H1 (cell line): ENCODE results near the gene SVIL. TPM values are rescaled to one million over a fixed set of nuclear protein-coding genes. Genes with fewer than 3 reads are reported as not detected.

ENCODE experiments used
- CTCF ChIA-PET: fragments of 300-600 bp; sonication (Branson Sonifier 250); formaldehyde crosslinking; loops from one replicate; lab custom pipeline; 2021; ENCODE audit not compliant: partially characterized antibody; lab: Charles Lee
- POLR2A ChIA-PET: fragments of 300-600 bp; sonication (Branson Sonifier 250); formaldehyde crosslinking; loops from one replicate; lab custom pipeline; 2021; ENCODE audit warnings: inconsistent platforms; ENCODE audit not compliant: partially characterized antibody; lab: Charles Lee
- DNase-seq, 2 experiments: peaks; one replicate each; pipeline versions ENCODE4 v3.0.0 to v3.0.0-alpha.2; 2010 to 2022; ENCODE audit warnings: low spot score in 2 of 2, low read depth in 1 of 2, mixed read lengths in 1 of 2
- FAIRE-seq: peaks from 2 replicates; lab custom pipeline; 2011; peaks lifted over from hg19 to GRCh38; lab: Jason Lieb, UNC
- H2AFZ ChIP-seq: 2 replicates; pipeline ENCODE4 v1.8.1; 2012; ENCODE audit warnings: low read length, inconsistent platforms
- H2AK5ac ChIP-seq: 2 replicates; pipeline ENCODE4 v1.6.1; 2013; ENCODE audit warnings: low read depth, low read length
- H2BK120ac ChIP-seq: replicated peaks from 2 replicates; pipeline ENCODE3; 2013; ENCODE audit warnings: low read depth, low read length, inconsistent platforms
- H2BK12ac ChIP-seq: 2 replicates; pipeline ENCODE4 v1.6.1; 2013; ENCODE audit warnings: low read depth, low read length
- H2BK15ac ChIP-seq: 2 replicates; pipeline ENCODE4 v1.6.1; 2013; ENCODE audit warnings: low read length
- H2BK20ac ChIP-seq: 2 replicates; pipeline ENCODE4 v1.6.1; 2013; ENCODE audit warnings: low read length
- H2BK5ac ChIP-seq: 2 replicates; pipeline ENCODE4 v1.6.1; 2013; ENCODE audit warnings: low read depth, low read length
- H3K14ac ChIP-seq: 2 replicates; pipeline ENCODE4 v1.6.1; 2013; ENCODE audit warnings: inconsistent platforms; ENCODE audit not compliant: insufficient read length
- H3K18ac ChIP-seq: 2 replicates; pipeline ENCODE4 v1.6.1; 2013; ENCODE audit warnings: low read length; ENCODE audit errors: extremely low read depth
- H3K23ac ChIP-seq: 2 replicates; pipeline ENCODE4 v1.6.1; 2013; ENCODE audit warnings: inconsistent platforms; ENCODE audit not compliant: insufficient read length
- H3K23me2 ChIP-seq: 2 replicates; pipeline ENCODE4 v1.6.1; 2013; ENCODE audit warnings: low read depth, low read length
- H3K27ac ChIP-seq: 2 replicates; pipeline ENCODE4 v1.6.1; 2011; ENCODE audit warnings: low read depth, low read length, inconsistent platforms
- H3K27me3 ChIP-seq, 4 experiments: replicated peaks in 1 of 4; 1 replicate in 1 of 4; 2 replicates in 3 of 4; pipeline versions ENCODE4 v1.6.1 to v1.8.1; 2011 to 2013; ENCODE audit warnings: low read length in 3 of 4, mild to moderate bottlenecking in 3 of 4, inconsistent platforms in 2 of 4, mixed read lengths in 2 of 4, moderate library complexity in 1 of 4; ENCODE audit not compliant: control insufficient read depth in 3 of 4, insufficient read depth in 3 of 4; ENCODE audit errors: extremely low read depth in 1 of 4
- H3K36me3 ChIP-seq, 4 experiments: 2 replicates each; pipeline versions ENCODE4 v1.6.1 to v1.8.1; 2011 to 2013; ENCODE audit warnings: mild to moderate bottlenecking in 4 of 4, low read length in 3 of 4, moderate library complexity in 2 of 4, control low read depth in 1 of 4, inconsistent platforms in 1 of 4; ENCODE audit not compliant: insufficient read depth in 4 of 4, control insufficient read depth in 2 of 4
- H3K4ac ChIP-seq: replicated peaks from 2 replicates; pipeline ENCODE3; 2013; ENCODE audit warnings: low read length, low read depth, mixed read lengths, inconsistent platforms; ENCODE audit not compliant: insufficient read length
- H3K4me1 ChIP-seq, 4 experiments: replicated peaks in 1 of 4; 1 replicate in 1 of 4; 2 replicates in 3 of 4; pipeline versions ENCODE4 v1.6.1 to v1.8.1; 2011 to 2013; ENCODE audit warnings: low read length in 3 of 4, inconsistent platforms in 2 of 4, mixed read lengths in 1 of 4; ENCODE audit not compliant: insufficient read depth in 4 of 4, control insufficient read depth in 3 of 4
- H3K4me2 ChIP-seq, 2 experiments: 2 replicates each; pipeline versions ENCODE4 v1.6.1 to v1.8.1; 2011 to 2013; ENCODE audit warnings: low read depth in 2 of 2, low read length in 2 of 2, control low read depth in 1 of 2, inconsistent platforms in 1 of 2, mild to moderate bottlenecking in 1 of 2; ENCODE audit not compliant: insufficient read depth in 1 of 2
- H3K4me3 ChIP-seq, 4 experiments: fragments of 200-600, 300-600 bp in 1 of 4; sonication (generic), shearing (Covaris generic), sonication (Bioruptor Twin) in 1 of 4; 2 replicates each; pipeline versions ENCODE4 v1.5.1 to v1.8.1; 2011 to 2016; ENCODE audit warnings: low read length in 4 of 4, low read depth in 3 of 4, control low read depth in 2 of 4, inconsistent platforms in 2 of 4, mild to moderate bottlenecking in 2 of 4, mixed read lengths in 1 of 4, moderate library complexity in 1 of 4; ENCODE audit not compliant: insufficient read depth in 2 of 4; ENCODE audit errors: extremely low read depth in 1 of 4
- H3K56ac ChIP-seq: replicated peaks from 2 replicates; pipeline ENCODE3; 2013; ENCODE audit warnings: low read depth, mild to moderate bottlenecking, mixed read lengths, low read length, inconsistent platforms; ENCODE audit not compliant: insufficient read length
- H3K79me1 ChIP-seq: 2 replicates; pipeline ENCODE4 v1.6.1; 2013; ENCODE audit warnings: low read depth, low read length, control low read depth
- H3K79me2 ChIP-seq, 2 experiments: 2 replicates each; pipeline versions ENCODE4 v1.6.1 to v1.8.1; 2012 to 2013; ENCODE audit warnings: low read length in 2 of 2, mild to moderate bottlenecking in 2 of 2, inconsistent platforms in 1 of 2; ENCODE audit not compliant: insufficient read depth in 2 of 2, control insufficient read depth in 1 of 2
- H3K9ac ChIP-seq, 4 experiments: replicated peaks in 1 of 4; 1 replicate in 1 of 4; 2 replicates in 3 of 4; pipeline versions ENCODE4 v1.6.1 to v1.8.1; 2011 to 2013; ENCODE audit warnings: low read depth in 3 of 4, low read length in 3 of 4, control low read depth in 2 of 4, mild to moderate bottlenecking in 2 of 4, moderate library complexity in 2 of 4, inconsistent platforms in 1 of 4; ENCODE audit errors: extremely low read depth in 1 of 4
- H3K9me3 ChIP-seq, 2 experiments: 2 replicates each; pipeline versions ENCODE4 v1.6.1 to v1.8.1; 2012 to 2013; ENCODE audit warnings: mild to moderate bottlenecking in 2 of 2, moderate library complexity in 2 of 2, control low read depth in 1 of 2, inconsistent platforms in 1 of 2, low read depth in 1 of 2, low read length in 1 of 2, mixed read lengths in 1 of 2; ENCODE audit not compliant: insufficient read depth in 2 of 2
- H4K20me1 ChIP-seq, 2 experiments: replicated peaks in 1 of 2; 2 replicates each; pipeline versions ENCODE3 to v1.8.1; 2011 to 2013; ENCODE audit warnings: inconsistent platforms in 2 of 2, low read length in 2 of 2, mild to moderate bottlenecking in 1 of 2; ENCODE audit not compliant: insufficient read depth in 2 of 2, control insufficient read depth in 1 of 2
- H4K5ac ChIP-seq: 2 replicates; pipeline ENCODE4 v1.6.1; 2013; ENCODE audit warnings: low read length, low read depth, mixed read lengths, inconsistent platforms; ENCODE audit not compliant: insufficient read length
- H4K8ac ChIP-seq: 2 replicates; pipeline ENCODE4 v1.8.0; 2013; ENCODE audit warnings: mild to moderate bottlenecking, moderate library complexity, low read length, inconsistent platforms; ENCODE audit not compliant: insufficient read depth; ENCODE audit errors: extremely low read depth
- H4K91ac ChIP-seq: replicated peaks from 2 replicates; pipeline ENCODE3; 2013; ENCODE audit warnings: low read length, mixed read lengths, inconsistent platforms; ENCODE audit not compliant: insufficient read length
- WGBS, 2 experiments: shearing (Covaris generic) in 1 of 2; methylation state at CpG; one replicate each; pipeline versions ENCODE4 v1.1.6 to v1.1.7; 2013 to 2015; ENCODE audit warnings: low lambda C conversion rate in 2 of 2, mixed read lengths in 2 of 2, inconsistent platforms in 1 of 2, low coverage in 1 of 2, missing lambda C conversion rate in 1 of 2; ENCODE audit not compliant: insufficient replicate concordance in 2 of 2, insufficient coverage in 1 of 2, insufficient read length in 1 of 2; ENCODE audit errors: extremely low coverage in 1 of 2, missing lambda C conversion rate in 1 of 2; 5-methylcytosine and 5-hydroxymethylcytosine counted together
- polyA plus RNA-seq, 7 experiments: library from polyadenylated mRNA; depleted of rRNA in 3 of 7; stranded (reverse) in 5 of 7; unstranded in 2 of 7; fragments of >200 nt in 5 of 7; fragments of 200-250 nt in 2 of 7; gene quantifications; 1 replicate in 5 of 7; 2 replicates in 1 of 7; 4 replicates in 1 of 7; pipeline versions ENCODE4 v1.2.1 to v1.2.3, GENCODE V29; 2011 to 2013; ENCODE audit warnings: missing spikeins in 2 of 7, mixed read lengths in 2 of 7
- total RNA-seq: library from RNA; stranded (reverse); fragmentation: NEBNext Ultra II Directional; extraction: Animal tissue kit (Norgen Biotek cat#: 25700); gene quantifications from 2 replicates; pipeline ENCODE4 v1.2.1, GENCODE V29; 2021
- TF ChIP-seq, protein P1 (sequence below), 3 experiments: IDR thresholded peaks; 1 replicate in 2 of 3; 2 replicates in 1 of 3; pipeline versions ENCODE4 v1.5.1 to v1.6.1; 2011; ENCODE audit warnings: low read length in 3 of 3, mild to moderate bottlenecking in 3 of 3, inconsistent platforms in 2 of 3, low read depth in 1 of 3, moderate library complexity in 1 of 3; ENCODE audit not compliant: insufficient read depth in 1 of 3; ENCODE audit errors: control extremely low read depth in 1 of 3

Gene SVIL
- total and polyA plus RNA-seq, 2 of the 8 experiments (the other 6 are each of a cell fraction or from before 2014, with no cell fraction given): 4.7 to 15.4 TPM

DNA sequence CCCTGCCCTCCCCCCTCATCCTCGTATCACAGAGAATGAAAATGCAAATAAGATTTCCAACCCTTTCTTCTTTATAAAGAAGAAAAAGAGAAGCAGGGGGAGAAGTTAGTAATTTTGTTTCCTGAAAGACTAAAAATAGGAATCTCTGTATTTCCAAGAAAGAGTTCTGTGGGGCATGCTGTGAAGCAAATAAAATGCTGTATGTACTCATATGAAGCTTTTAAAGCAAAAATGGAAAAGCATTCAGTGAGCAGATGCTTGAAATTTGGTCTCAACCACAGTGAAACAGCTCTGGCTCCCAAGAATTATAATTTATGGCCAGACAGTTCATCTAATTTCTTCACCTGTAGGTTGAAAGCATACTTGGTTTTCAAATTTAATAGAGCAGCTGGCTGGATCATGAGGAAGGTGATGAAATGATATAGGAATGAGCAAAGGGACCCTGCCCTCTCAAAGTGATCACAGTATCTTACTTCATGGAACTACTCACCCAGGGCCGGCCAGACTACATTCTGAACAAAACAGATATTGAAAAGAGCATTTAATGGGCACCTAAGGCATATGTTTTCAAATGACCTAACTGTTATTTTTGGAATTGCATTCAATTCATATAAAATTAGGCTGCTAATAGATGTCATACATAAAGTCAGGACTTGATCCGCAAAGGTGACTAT lies 31.4 kb downstream of the SVIL start:
- H2BK12ac ChIP-seq: no peak overlapping the region
- no peak overlapping the region for H2BK5ac ChIP-seq
- H2BK20ac ChIP-seq: no peak overlapping the region
- H3K14ac ChIP-seq: no peak overlapping the region
- H3K27me3 ChIP-seq: no peaks in the 10 kb centered on the region
- no peak overlapping the region for H3K4me2 ChIP-seq
- H2AK5ac ChIP-seq: no peak overlapping the region
- FAIRE-seq (no peak), DNase-seq (no peak)
- no peaks in the 10 kb centered on the region for H3K79me1 ChIP-seq
- H3K23ac ChIP-seq: no peak overlapping the region
- POLR2A ChIA-PET: interaction anchor here (1.0 kb wide), 1 partner anchor 15 kb away, joined by 3 read pairs; no protein-coding TSS in a partner anchor
- no peak overlapping the region for H2AFZ ChIP-seq
- no peak overlapping the region for H3K56ac ChIP-seq
- H3K4me1 ChIP-seq: peaks cover 0 to 3% (median under 1%) of the 10 kb centered on the region in 4 experiments; a peak in 4 of 7 replicates
- no peaks in the 10 kb centered on the region for H3K79me2 ChIP-seq
- no peak overlapping the region for H3K9ac ChIP-seq
- WGBS, 2 experiments: 82% methylated on average over 3 of the region's 3 CpGs; no CpG with 5 or more reads in 1 of the 2 experiments
- H3K4me3 ChIP-seq: no peak overlapping the region
- CTCF ChIA-PET: interaction anchor here (0.7 to 1.1 kb wide), 3 partner anchors 11 to 693 kb away, joined by 3 to 4 read pairs (median 3); no protein-coding TSS in a partner anchor
- H3K23me2 ChIP-seq: no peaks in the 10 kb centered on the region
- no peak overlapping the region for H3K18ac ChIP-seq
- no peaks in the 10 kb centered on the region for H3K36me3 ChIP-seq
- no peak overlapping the region for H4K8ac ChIP-seq
- H4K91ac ChIP-seq: no peak overlapping the region
- H3K4ac ChIP-seq: no peak overlapping the region
- H3K27ac ChIP-seq: no peak overlapping the region
- no peak overlapping the region for H2BK15ac ChIP-seq
- peaks cover 0 to 4% of the 10 kb centered on the region in 2 experiments for H4K20me1 ChIP-seq
- H2BK120ac ChIP-seq: no peak overlapping the region
- H3K9me3 ChIP-seq: no peaks in the 10 kb centered on the region
- no peak overlapping the region for H4K5ac ChIP-seq
- TF ChIP-seq, protein P1, sequence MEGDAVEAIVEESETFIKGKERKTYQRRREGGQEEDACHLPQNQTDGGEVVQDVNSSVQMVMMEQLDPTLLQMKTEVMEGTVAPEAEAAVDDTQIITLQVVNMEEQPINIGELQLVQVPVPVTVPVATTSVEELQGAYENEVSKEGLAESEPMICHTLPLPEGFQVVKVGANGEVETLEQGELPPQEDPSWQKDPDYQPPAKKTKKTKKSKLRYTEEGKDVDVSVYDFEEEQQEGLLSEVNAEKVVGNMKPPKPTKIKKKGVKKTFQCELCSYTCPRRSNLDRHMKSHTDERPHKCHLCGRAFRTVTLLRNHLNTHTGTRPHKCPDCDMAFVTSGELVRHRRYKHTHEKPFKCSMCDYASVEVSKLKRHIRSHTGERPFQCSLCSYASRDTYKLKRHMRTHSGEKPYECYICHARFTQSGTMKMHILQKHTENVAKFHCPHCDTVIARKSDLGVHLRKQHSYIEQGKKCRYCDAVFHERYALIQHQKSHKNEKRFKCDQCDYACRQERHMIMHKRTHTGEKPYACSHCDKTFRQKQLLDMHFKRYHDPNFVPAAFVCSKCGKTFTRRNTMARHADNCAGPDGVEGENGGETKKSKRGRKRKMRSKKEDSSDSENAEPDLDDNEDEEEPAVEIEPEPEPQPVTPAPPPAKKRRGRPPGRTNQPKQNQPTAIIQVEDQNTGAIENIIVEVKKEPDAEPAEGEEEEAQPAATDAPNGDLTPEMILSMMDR (IDR thresholded peaks at IDR 0.05; ENCODE audit: control extremely low read depth in 1 of 3, insufficient read depth in 1 of 3, low read depth in 1 of 3, low read length in 3 of 3): no peak
